HG03103 (cell line): ENCODE measurements around the gene AKNAD1.
"Not testable (repeated sequence)": the region's sequence is repeated elsewhere in the genome, so short reads cannot be mapped to it uniquely, and the experiment has no call there.

Source experiments
- ATAC-seq: cut with Tn5 transposase; IDR thresholded peaks from one replicate; pipeline ENCODE4 v1.9.1; 2021; ENCODE audit warnings: low read depth; ENCODE audit not compliant: unreplicated experiment

Gene AKNAD1

GRCh38 chr1:108856994-108857393, at the start of gene AKNAD1:
Gene AKNAD1, minus strand, starts transcription at chr1:108857094. Its CDS starts 4,430 bp downstream, at chr1:108852664.
- ATAC-seq: no peak

GRCh38 chr1:108901106-108901505, 44.2 kb upstream of the AKNAD1 start:
- ATAC-seq: no peak

GRCh38 chr1:108897865-108898720, 41.2 kb upstream of the AKNAD1 start:
- no peak for ATAC-seq

- no peak for ATAC-seq
Measured at GRCh38 chr1:108896146-108897145, 39.6 kb upstream of the AKNAD1 start.

- ATAC-seq: no peak
Measured at GRCh38 chr1:108893141-108893530, 36.2 kb upstream of the AKNAD1 start.

- ATAC-seq: no peak
Measured at GRCh38 chr1:108892356-108893140, 35.7 kb upstream of the AKNAD1 start.

GRCh38 chr1:108889706-108890384, 33.0 kb upstream of the AKNAD1 start:
- no peak for ATAC-seq

GRCh38 chr1:108889006-108889645, 32.2 kb upstream of the AKNAD1 start:
- ATAC-seq: not testable (repeated sequence)

- ATAC-seq: no peak
Measured at GRCh38 chr1:108886292-108886691, 29.4 kb upstream of the AKNAD1 start.

GRCh38 chr1:108884968-108885367, 28.1 kb upstream of the AKNAD1 start:
- ATAC-seq: no peak

GRCh38 chr1:108882837-108883236, 25.9 kb upstream of the AKNAD1 start:
- no peak for ATAC-seq

GRCh38 chr1:108881369-108881768, 24.5 kb upstream of the AKNAD1 start:
- ATAC-seq: no peak

- no peak for ATAC-seq
Measured at GRCh38 chr1:108880850-108881249, 24.0 kb upstream of the AKNAD1 start.

- ATAC-seq: no peak
Measured at GRCh38 chr1:108878678-108879077, 21.8 kb upstream of the AKNAD1 start.

GRCh38 chr1:108878160-108878469, 21.2 kb upstream of the AKNAD1 start:
- no peak for ATAC-seq

- ATAC-seq: no peak
Measured at GRCh38 chr1:108877348-108878159, 20.7 kb upstream of the AKNAD1 start.

GRCh38 chr1:108871050-108871724, 14.3 kb upstream of the AKNAD1 start:
- no peak for ATAC-seq

GRCh38 chr1:108865316-108865910, 8.5 kb upstream of the AKNAD1 start:
- no peak for ATAC-seq
